GM19438 (cell line): ENCODE data around the gene KIAA0753.

Experiments used
- ATAC-seq: cut with Tn5 transposase; IDR thresholded peaks from one replicate; pipeline ENCODE4 v1.9.1; 2021; ENCODE audit warnings: low read depth; ENCODE audit not compliant: unreplicated experiment

The KIAA0753 gene

GRCh38 chr17:6643451-6644125 lies 3.1 kb upstream of the KIAA0753 start:
- ATAC-seq: no peak

DNA sequence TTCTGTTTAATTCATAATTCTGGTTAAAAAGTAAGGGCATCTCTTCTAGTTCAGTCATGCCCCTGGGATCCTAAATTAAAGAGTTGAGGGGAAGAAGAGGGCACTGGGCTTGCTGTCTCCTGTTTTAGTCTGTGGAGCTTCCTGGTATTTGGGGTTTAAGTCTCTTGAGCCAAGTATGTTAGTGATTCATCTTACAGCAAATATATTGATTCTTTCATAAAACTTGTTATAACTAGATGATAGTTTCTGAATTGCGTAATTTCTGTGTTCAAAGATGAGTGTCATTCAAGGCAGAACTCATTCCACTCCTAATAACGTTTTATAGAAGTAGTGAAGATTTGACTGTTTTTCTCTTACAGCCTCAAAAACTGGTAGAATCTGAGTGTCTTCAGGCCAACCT lies 2.1 kb upstream of the KIAA0753 start:
- ATAC-seq: no peak

DNA sequence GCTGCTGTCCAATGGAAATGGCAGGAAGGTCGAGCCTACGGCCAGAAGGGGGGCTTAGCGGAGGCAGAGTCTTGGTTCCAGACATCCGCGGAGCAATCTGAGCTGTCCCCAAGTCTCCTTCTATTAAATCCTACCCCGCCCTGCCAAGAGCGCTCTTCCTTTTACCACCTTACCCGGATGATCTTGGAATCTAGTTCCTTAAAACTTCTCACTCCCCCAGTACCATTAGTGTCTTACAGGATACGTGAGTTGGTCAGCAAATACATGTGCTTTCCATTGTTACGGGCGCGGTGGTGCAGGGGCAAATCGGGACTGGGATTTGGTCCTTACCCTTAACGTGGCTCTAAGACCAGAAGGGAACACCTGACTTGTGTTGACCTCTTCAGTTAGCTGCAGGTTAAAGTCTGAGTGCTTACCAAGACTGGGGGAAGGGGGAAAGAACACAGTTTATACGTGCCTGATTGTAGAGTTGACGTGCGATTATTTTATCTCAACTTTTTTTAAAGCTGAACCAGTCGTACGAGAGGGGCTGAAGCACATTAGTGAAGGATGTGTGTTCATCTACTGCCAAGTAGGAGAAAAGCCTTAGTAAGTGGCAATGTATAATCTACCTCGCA lies 844 bp upstream of the KIAA0753 start:
- peak; percentile 16 for ATAC-seq

DNA sequence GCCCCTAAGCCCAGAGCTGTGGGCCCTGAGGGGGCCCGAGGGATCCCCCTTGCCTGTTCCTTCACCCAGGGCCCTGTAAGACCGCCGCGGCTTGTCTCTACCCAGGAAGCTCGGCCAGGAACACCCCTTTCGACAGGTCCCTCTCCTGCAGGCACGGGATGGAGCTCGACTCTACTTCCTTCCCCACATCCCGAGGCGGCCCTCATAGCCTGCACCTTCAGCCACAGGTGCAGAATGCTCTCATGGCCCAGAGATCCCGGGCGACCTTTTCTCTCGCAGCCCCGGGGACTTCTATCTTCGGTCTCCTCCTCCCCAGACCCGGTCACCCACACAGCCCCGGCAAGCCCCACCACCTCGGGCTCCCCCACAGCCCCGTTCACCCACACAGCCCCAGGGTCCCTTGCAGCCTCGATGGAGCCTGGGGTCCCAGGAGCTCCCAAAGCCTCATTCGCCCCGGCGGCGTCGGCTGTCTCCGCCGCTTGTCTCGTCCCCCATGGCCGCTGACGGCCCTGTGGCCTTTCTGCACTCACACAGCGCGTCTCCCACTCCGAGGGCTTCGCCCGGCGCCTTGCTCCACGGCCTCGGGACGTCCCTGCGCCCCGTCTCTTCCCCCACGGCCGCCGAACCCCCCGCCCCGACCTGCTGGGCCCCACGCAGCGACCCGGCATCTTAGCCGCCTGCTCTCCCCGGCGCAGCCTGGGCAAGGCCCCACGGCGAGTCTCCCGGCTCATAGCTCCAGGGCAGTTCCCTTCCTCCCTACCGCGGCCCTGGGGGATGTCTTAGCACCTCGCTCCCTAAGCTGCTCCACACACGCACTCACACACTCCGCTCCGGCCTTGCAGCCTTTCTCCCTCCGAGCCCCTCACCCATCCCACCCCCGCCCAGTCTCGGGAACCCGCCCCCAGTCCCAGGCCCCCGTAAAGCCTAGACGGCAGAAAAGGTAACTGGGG lies 650 bp downstream of the KIAA0753 start:
- peak; percentile 15 for ATAC-seq

GRCh38 chr17:6639014-6639585 lies 1.4 kb downstream of the KIAA0753 start:
- no peak for ATAC-seq

DNA sequence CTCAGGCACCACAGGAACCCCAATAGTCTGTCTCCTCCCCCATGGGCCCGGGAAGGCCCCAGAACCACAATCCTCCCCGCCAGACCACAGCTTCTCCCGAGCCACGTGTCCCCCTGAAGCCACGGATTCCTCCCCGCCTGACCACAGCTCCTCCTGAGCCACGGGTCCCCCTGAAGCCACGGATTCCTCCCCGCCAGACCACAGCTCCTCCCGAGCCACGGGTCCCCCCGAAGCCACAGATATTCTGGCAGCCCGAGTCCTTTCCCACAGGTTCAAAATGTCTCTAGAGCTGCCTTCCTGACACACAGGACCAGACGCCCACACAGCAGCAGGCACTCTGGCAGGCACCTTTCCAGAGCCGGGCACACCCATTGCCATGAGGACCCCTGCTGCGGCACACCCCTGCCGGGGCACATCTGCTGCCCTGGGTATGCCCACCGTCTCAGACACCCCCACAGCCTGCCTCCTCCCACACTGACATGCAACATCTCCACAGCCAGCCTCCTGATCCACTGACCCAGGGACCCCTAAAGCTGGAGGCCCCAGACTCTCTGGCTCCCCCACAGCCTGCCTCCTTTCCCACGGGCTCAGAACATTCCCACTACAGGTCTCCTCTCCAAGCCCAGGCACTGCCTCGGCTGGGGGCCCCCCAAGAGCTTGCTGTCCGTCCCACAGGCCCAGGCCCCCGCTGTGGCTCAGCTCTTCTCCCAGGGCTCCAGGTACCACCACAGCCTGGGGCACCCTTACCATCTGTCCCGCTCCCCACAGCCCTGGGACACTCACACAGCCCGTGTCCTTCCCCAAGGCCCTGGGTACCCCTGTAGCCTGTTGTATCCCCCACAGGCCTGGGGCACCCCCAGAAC lies 2.2 kb downstream of the KIAA0753 start:
- no peak for ATAC-seq

DNA sequence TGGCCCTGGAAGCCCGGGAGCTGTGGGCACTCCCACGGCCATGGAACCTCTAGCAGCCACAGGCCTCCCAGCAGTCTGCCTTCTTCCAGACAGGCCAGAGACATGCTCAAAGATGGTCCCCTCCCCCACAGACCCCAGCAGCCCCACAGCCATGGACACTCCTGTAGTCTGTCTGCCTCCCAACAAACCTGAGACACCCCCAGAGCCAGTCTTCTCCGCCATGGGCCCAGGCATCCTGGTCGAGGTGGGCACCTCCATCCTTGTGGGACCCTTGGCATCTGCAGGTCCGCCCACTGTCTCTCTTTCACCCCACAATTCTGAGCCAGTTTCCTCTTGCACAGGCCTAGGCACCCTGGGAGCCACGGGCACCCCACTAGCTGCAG lies 3.1 kb downstream of the KIAA0753 start:
- no peak for ATAC-seq

DNA sequence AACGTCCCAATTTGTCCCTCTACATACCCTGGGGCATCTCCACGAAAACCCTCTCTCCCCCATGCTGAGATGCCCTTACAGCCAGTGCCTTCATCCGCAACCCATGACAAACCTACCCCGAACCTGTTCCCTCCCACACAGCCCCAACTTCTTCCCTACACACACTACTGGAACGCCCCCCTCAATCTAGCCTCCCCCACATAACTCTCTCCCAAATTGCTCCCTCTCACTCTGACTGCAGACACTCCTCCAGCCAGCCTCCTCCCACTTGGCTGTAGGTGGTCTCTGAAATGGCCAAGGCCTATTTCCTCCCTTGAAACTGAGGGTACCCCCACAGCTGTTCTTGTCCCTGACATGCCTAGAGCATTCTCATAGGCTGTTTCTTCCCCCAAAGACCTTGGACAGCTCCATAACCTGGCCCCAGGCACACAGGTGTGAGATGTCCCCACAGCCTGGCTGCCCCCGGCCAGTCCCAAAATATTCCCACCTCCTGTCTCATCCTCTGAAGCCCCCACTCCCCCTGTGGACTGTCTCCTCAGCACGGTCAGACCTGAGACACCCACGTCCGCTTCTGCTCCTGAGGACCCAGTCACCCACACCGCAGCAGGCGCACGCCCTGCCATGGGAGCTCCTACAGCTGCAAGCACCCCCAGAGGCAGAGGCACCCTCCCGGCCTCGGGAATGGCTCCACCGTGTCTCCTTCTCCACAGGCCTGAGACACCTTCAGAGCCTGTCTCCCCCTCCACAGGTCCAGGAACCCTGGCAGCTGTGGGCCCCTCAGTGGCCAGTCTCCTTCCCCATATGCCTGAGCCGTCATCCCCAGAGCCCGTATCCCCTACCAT lies 3.7 kb downstream of the KIAA0753 start:
- no peak for ATAC-seq

DNA sequence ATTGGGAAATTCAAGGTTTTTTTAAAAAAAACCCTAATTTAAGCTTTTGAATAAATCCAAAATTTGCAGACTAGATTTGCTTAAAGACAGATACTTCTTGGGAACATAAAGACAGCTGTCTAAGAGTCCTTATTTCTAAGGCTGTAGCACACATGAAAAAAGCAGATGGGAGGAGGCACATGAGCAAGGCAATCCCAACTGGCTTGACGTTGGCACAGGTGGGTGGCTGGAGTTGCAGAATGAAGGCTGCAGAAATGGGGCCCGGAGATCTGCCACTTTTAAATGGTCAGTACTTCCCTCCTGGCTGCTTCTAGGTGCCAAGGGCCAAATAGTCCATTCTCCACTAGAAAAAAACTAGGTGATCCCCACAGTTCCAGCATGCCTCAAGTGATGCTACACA lies 4.4 kb downstream of the KIAA0753 start:
- ATAC-seq: no peak

DNA sequence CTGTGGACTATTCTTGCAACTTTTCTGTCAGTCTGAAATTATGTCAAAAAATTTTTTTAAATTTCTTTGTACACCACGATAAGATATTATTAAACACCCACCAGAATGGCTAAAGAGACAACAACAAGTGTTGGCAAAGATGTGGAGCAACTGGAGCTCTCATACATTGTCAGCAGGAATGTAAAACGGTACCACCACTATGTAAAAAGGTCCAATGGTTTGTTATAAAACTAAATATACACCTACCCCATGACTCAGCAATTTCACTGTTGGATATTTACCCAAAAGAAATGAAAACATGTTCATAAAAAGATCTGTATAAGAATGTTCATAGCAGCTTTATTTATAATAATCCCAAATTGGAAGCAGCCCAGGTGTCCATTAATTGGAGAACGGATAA lies 7.2 kb downstream of the KIAA0753 start:
- no peak for ATAC-seq

GRCh38 chr17:6632530-6632929 lies 8.0 kb downstream of the KIAA0753 start:
- ATAC-seq: no peak

GRCh38 chr17:6630390-6630789 lies 10.1 kb downstream of the KIAA0753 start:
- no peak for ATAC-seq

DNA sequence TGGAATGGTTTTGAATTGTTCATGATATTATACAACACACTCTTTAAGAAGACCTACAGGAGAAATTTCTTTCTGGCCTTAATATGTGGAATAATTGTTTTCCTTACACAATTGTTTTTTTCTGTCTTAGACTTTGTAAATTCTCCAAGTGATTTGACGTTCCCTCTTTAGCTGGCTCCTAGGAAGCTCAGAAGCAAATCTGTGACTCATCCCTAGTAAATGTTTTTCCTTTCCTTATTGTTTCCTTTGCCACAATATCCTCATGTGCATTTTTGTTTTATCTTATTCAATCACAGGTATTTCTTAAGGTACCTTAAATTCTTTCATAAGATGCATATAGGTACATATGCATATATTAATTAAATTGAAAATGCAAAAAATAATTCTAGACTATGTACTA lies 13.5 kb downstream of the KIAA0753 start:
- ATAC-seq: no peak

GRCh38 chr17:6626616-6627015 lies 13.9 kb downstream of the KIAA0753 start:
- ATAC-seq: no peak

GRCh38 chr17:6623941-6624340 lies 16.6 kb downstream of the KIAA0753 start:
- ATAC-seq: no peak

DNA sequence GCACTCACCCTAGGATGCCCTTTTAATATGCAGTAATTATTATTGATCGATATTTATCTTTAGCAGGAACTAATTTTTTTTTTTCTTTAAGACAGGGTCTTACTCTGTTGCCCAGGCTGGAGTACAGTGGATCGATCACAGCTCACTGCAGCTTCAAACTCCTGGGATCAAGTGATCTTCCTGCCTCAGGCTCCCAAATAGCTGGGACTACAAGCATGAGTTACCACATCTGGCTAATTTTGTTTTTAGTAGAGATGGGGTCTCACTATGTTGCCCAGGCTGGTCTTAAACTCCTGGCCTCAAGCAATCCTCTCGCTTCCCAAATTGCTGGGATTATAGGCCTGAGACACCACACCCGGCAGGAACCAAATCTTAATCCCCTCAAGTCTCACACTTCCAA lies 29.3 kb downstream of the KIAA0753 start:
- ATAC-seq: no peak

DNA sequence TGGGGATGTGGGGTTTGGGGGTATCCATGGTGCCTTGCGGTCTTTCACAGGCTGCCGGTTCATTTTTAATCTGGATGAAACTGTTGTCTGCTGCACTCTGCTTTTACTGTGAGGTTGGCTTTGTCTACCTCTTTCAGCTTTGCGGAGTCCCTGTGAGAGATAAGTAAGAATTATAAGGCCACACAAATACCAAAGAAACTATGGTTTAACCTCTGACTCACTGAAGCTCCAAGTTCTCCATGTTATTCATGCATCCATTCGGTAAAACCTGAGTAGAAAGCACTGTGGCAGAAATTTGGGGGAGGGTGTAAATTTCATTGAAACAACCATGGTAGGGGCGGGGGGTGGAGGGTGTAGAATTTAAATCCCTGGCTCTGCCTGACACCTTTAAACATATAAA lies 30.5 kb downstream of the KIAA0753 start:
- no peak for ATAC-seq

DNA sequence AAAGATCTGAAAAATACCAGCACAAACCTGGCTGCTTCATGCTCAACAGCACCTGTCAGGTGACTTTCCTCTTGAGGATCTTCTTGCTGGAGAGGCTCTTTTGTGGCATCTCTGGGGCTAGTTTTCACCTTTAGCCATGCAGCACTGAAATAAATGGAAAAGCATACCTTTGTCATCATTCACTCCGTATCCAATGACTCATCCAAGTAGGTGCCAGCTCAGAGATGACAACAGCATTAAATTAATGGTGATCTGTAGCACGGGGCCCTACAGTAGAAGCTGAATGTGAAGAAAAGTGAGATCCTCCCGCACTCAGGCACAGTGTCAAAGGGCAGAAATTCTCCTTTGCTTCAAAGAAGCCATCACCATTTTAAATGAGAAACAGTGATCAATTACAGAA lies 32.2 kb downstream of the KIAA0753 start:
- ATAC-seq: no peak

GRCh38 chr17:6605142-6605541 lies 35.4 kb downstream of the KIAA0753 start:
- no peak for ATAC-seq
